ENCODE data around the gene ACTR3.
"Not testable (repeated sequence)": the region's sequence is repeated elsewhere in the genome, so short reads cannot be mapped to it uniquely, and the experiment has no call there.

DNA sequence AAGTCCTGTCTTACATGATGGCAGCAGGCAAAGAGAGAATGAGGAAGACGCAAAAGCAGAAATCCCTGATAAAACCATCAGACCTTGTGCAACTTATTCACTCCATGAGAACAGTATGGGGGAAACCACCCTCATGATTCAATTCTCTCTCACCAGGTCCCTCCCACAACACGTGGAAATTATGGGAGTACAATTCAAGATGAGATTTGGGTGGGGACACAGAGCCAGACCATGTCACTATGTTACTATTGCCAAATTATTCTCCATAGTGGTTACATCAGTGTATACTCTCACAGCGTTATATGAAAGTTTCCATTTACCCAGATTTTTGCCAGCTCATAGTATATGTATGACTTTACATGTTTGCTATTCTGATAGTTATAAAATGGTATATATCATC lies 61.0 kb downstream of the ACTR3 start:
- TF ChIP-seq CTCF (conservative IDR thresholded peaks at IDR 0.05 in 1 of 2, IDR thresholded peaks at IDR 0.05 in 1 of 2; ENCODE audit: extremely low read depth in 1 of 2, insufficient read depth in 1 of 2, low read depth in 1 of 2, low read length in 2 of 2); EZH2 (IDR thresholded peaks at IDR 0.05; ENCODE audit: borderline replicate concordance, low read length): not testable (repeated sequence)

Measured in mammary epithelial cell (primary cell).